ENCODE results near the gene COQ8A.

Gene COQ8A

GRCh38 chr1:226972931-226973330, 32.8 kb downstream of the COQ8A start:
- TF ChIP-seq USF1 (IDR thresholded peaks at IDR 0.05), result no peak
- TF ChIP-seq ZBTB7A (IDR thresholded peaks at IDR 0.05; ENCODE audit: low read depth), result no peak
- TF ChIP-seq, protein P1, sequence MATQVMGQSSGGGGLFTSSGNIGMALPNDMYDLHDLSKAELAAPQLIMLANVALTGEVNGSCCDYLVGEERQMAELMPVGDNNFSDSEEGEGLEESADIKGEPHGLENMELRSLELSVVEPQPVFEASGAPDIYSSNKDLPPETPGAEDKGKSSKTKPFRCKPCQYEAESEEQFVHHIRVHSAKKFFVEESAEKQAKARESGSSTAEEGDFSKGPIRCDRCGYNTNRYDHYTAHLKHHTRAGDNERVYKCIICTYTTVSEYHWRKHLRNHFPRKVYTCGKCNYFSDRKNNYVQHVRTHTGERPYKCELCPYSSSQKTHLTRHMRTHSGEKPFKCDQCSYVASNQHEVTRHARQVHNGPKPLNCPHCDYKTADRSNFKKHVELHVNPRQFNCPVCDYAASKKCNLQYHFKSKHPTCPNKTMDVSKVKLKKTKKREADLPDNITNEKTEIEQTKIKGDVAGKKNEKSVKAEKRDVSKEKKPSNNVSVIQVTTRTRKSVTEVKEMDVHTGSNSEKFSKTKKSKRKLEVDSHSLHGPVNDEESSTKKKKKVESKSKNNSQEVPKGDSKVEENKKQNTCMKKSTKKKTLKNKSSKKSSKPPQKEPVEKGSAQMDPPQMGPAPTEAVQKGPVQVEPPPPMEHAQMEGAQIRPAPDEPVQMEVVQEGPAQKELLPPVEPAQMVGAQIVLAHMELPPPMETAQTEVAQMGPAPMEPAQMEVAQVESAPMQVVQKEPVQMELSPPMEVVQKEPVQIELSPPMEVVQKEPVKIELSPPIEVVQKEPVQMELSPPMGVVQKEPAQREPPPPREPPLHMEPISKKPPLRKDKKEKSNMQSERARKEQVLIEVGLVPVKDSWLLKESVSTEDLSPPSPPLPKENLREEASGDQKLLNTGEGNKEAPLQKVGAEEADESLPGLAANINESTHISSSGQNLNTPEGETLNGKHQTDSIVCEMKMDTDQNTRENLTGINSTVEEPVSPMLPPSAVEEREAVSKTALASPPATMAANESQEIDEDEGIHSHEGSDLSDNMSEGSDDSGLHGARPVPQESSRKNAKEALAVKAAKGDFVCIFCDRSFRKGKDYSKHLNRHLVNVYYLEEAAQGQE (IDR thresholded peaks at IDR 0.05; ENCODE audit: low read depth), result no peak
- TF ChIP-seq FOXM1 (IDR thresholded peaks at IDR 0.05; ENCODE audit: borderline replicate concordance, low read depth), result no peak
- TF ChIP-seq RAD21 (IDR thresholded peaks at IDR 0.05; ENCODE audit: low read depth), result no peak
- TF ChIP-seq NFIC (IDR thresholded peaks at IDR 0.05), result no peak
- no peak for TF ChIP-seq TCF12 (IDR thresholded peaks at IDR 0.05; ENCODE audit: low read depth)
- no peak for TF ChIP-seq TEAD4 (IDR thresholded peaks at IDR 0.05)
- no peak for TF ChIP-seq MAX (IDR thresholded peaks at IDR 0.05)
- TF ChIP-seq EGR1 (IDR thresholded peaks at IDR 0.05), result no peak
- no peak for TF ChIP-seq CEBPB (IDR thresholded peaks at IDR 0.05)
- TF ChIP-seq YY1 (IDR thresholded peaks at IDR 0.05; ENCODE audit: low read depth), result no peak
- no peak for TF ChIP-seq EP300 (IDR thresholded peaks at IDR 0.05; ENCODE audit: borderline replicate concordance)
- TF ChIP-seq TAF1 (IDR thresholded peaks at IDR 0.05; ENCODE audit: low read depth), result no peak
- TF ChIP-seq CREB1 (IDR thresholded peaks at IDR 0.05; ENCODE audit: low read depth), result no peak

GRCh38 chr1:226973371-226973897, 33.3 kb downstream of the COQ8A start:
- TF ChIP-seq CEBPB (IDR thresholded peaks at IDR 0.05) (no peak), USF1 (IDR thresholded peaks at IDR 0.05) (no peak), YY1 (IDR thresholded peaks at IDR 0.05; ENCODE audit: low read depth) (no peak), CREB1 (IDR thresholded peaks at IDR 0.05; ENCODE audit: low read depth) (no peak), EP300 (IDR thresholded peaks at IDR 0.05; ENCODE audit: borderline replicate concordance) (no peak), TAF1 (IDR thresholded peaks at IDR 0.05; ENCODE audit: low read depth) (no peak), TEAD4 (IDR thresholded peaks at IDR 0.05) (no peak), TCF12 (IDR thresholded peaks at IDR 0.05; ENCODE audit: low read depth) (no peak), ZBTB7A (IDR thresholded peaks at IDR 0.05; ENCODE audit: low read depth) (no peak), FOXM1 (IDR thresholded peaks at IDR 0.05; ENCODE audit: borderline replicate concordance, low read depth) (no peak), EGR1 (IDR thresholded peaks at IDR 0.05) (no peak), MAX (IDR thresholded peaks at IDR 0.05) (no peak), NFIC (IDR thresholded peaks at IDR 0.05) (no peak), RAD21 (IDR thresholded peaks at IDR 0.05; ENCODE audit: low read depth) (no peak)
- TF ChIP-seq, protein P1 (IDR thresholded peaks at IDR 0.05; ENCODE audit: low read depth), result no peak

DNA sequence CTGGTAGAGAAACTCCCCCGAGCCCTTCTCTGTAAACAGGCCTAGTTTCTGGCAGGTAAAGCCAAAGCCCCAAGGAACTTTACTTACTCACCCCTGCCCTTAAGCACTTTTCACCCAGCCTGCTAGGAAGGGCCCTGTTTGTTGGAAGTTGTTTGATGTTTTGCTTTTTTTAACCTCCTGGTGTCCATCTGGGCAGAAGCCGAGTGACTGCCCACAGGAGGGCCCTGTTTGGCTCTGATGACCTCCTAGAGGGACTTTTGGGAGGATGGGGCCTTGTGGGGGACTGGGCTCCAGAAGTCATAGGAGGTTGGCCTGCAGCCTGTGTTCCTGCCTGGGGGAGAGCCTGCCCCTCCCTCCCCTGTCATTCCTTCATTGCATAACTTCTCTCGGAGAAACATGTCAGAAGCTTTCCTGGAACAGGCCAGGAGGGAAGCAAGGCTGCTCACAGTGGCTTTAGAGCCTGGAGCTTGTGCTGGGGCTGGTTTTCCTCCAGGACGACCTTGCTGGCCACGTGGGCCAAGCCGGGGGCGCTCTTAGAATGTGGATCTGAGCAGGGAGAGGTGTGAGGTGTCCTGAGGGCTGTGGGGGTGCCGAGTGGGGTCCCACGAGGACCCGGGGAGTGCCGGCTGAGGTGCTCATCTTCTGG, 33.9 kb downstream of the COQ8A start:
- no peak for TF ChIP-seq YY1 (IDR thresholded peaks at IDR 0.05; ENCODE audit: low read depth)
- TF ChIP-seq EGR1 (IDR thresholded peaks at IDR 0.05), result no peak
- no peak for TF ChIP-seq TAF1 (IDR thresholded peaks at IDR 0.05; ENCODE audit: low read depth)
- no peak for TF ChIP-seq EP300 (IDR thresholded peaks at IDR 0.05; ENCODE audit: borderline replicate concordance)
- TF ChIP-seq FOXM1 (IDR thresholded peaks at IDR 0.05; ENCODE audit: borderline replicate concordance, low read depth), result no peak

DNA sequence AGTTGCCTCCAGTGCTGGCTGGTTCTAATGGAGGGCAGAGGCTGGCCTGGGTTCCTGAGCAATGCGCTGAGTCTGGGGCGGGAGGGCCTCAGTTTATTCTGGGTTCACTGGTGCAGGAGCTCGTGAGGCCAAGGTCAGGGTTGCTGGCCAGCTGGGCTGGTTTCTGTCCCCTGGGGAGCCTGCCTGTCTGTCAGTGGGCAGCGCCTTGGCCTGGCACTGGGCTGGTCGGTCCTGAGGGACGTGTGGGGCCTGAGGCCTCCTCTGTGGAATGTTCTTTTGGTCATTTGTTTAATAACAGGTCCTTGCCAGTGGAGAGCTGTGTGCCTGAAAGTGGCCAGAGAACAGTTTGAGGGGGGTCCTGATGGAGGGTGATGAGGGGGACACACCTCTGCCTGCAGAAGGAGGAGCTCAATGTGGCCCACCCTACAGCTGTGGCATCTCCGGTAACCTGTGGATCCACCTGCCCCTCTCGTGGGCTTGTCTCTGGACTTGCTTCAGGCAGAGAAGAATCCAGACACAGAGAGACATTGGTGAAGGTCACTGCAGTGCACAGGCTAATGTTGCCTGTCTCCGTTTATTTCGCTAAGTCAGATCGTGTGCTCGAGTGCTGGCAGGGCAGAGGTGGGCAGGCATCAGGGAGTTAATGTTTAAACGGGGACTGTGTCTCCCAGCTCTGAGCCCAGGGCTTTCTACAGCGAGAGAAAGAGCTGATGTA, 34.6 kb downstream of the COQ8A start:
- TF ChIP-seq CREB1 (IDR thresholded peaks at IDR 0.05; ENCODE audit: low read depth) (no peak), CEBPB (IDR thresholded peaks at IDR 0.05) (no peak), MAX (IDR thresholded peaks at IDR 0.05) (no peak), EGR1 (IDR thresholded peaks at IDR 0.05) (no peak), TCF12 (IDR thresholded peaks at IDR 0.05; ENCODE audit: low read depth) (no peak), TEAD4 (IDR thresholded peaks at IDR 0.05) (no peak), RAD21 (IDR thresholded peaks at IDR 0.05; ENCODE audit: low read depth) (no peak), NFIC (IDR thresholded peaks at IDR 0.05) (no peak)

Measured in Ishikawa (cell line).